Liver (tissue), 9 donors: ENCODE results near the gene LRRC45. TPM values are rescaled to one million over a fixed set of nuclear protein-coding genes. Genes with fewer than 3 reads are reported as not detected.

Experiments
- DNase-seq: peaks from one replicate; pipeline ENCODE4 v3.0.0-alpha.2; 2017; ENCODE audit warnings: low spot score
- H3K27ac ChIP-seq, 2 donors: one replicate each; pipeline ENCODE4 v1.7.0; 2013; ENCODE audit warnings: inconsistent platforms in 2 of 2, low read length in 2 of 2, control low read depth in 1 of 2, low read depth in 1 of 2, mild to moderate bottlenecking in 1 of 2
- H3K27me3 ChIP-seq, 4 donors: one replicate each; pipeline versions ENCODE4 v1.6.1 to v1.7.0; 2013; ENCODE audit warnings: low read length in 3 of 4, inconsistent platforms in 1 of 4, mild to moderate bottlenecking in 1 of 4, moderate library complexity in 1 of 4; ENCODE audit not compliant: control insufficient read depth in 4 of 4, insufficient read depth in 4 of 4
- H3K36me3 ChIP-seq, 4 donors: one replicate each; pipeline versions ENCODE4 v1.6.1 to v1.7.0; 2013; ENCODE audit warnings: low read length in 3 of 4, mild to moderate bottlenecking in 3 of 4, low read depth in 1 of 4, moderate library complexity in 1 of 4; ENCODE audit not compliant: control insufficient read depth in 4 of 4, insufficient read depth in 3 of 4
- H3K4me1 ChIP-seq, 4 donors: one replicate each; pipeline versions ENCODE4 v1.6.1 to v1.7.0; 2013; ENCODE audit warnings: low read length in 3 of 4, mild to moderate bottlenecking in 3 of 4, moderate library complexity in 1 of 4; ENCODE audit not compliant: control insufficient read depth in 4 of 4, insufficient read depth in 4 of 4
- H3K4me3 ChIP-seq, 3 donors: one replicate each; pipeline versions ENCODE4 v1.6.1 to v1.7.0; 2013; ENCODE audit warnings: low read length in 3 of 3, control low read depth in 1 of 3, low read depth in 1 of 3, mild to moderate bottlenecking in 1 of 3
- H3K9ac ChIP-seq, 2 donors: one replicate each; pipeline ENCODE4 v1.7.0; 2013; ENCODE audit warnings: low read length in 2 of 2, mild to moderate bottlenecking in 2 of 2, moderate library complexity in 2 of 2, control low read depth in 1 of 2, low read depth in 1 of 2
- H3K9me3 ChIP-seq, 4 donors: one replicate each; pipeline versions ENCODE4 v1.6.1 to v1.7.0; 2013; ENCODE audit warnings: low read length in 3 of 4; ENCODE audit not compliant: control insufficient read depth in 4 of 4
- EGR1 ChIP-seq, 2 donors: IDR thresholded peaks; 2 replicates each; pipeline ENCODE4 v1.6.1; 2016 to 2018; ENCODE audit warnings: antibody characterized with exemption in 2 of 2, low read depth in 2 of 2
- FOXA1 ChIP-seq: IDR thresholded peaks from 2 replicates; pipeline ENCODE4 v1.6.1; 2016; ENCODE audit warnings: antibody characterized with exemption
- FOXA2 ChIP-seq: IDR thresholded peaks from 2 replicates; pipeline ENCODE4 v1.6.1; 2016; ENCODE audit warnings: antibody characterized with exemption
- GABPA ChIP-seq, 2 donors: IDR thresholded peaks in 1 of 2; conservative IDR thresholded peaks in 1 of 2; 2 replicates each; pipeline ENCODE4 v1.6.1; 2016; ENCODE audit warnings: antibody characterized with exemption in 2 of 2, mild to moderate bottlenecking in 1 of 2, moderate library complexity in 1 of 2
- HNF4A ChIP-seq, 2 donors: conservative IDR thresholded peaks; 2 replicates each; pipeline ENCODE4 v1.6.1; 2016; ENCODE audit warnings: antibody characterized with exemption in 2 of 2, mild to moderate bottlenecking in 2 of 2
- HNF4G ChIP-seq: IDR thresholded peaks from 2 replicates; pipeline ENCODE4 v1.6.1; 2016; ENCODE audit warnings: antibody characterized with exemption
- JUND ChIP-seq, 2 donors: IDR thresholded peaks; 2 replicates each; pipeline ENCODE4 v1.6.1; 2016; ENCODE audit warnings: antibody characterized with exemption in 2 of 2
- NR2F2 ChIP-seq: IDR thresholded peaks from 2 replicates; pipeline ENCODE4 v1.6.1; 2016; ENCODE audit warnings: antibody characterized with exemption
- RAD21 ChIP-seq, 2 donors: IDR thresholded peaks; 2 replicates each; pipeline ENCODE4 v1.6.1; 2016; ENCODE audit warnings: antibody characterized with exemption in 2 of 2, mild to moderate bottlenecking in 2 of 2
- RXRA ChIP-seq, 2 donors: IDR thresholded peaks; 2 replicates each; pipeline ENCODE4 v1.6.1; 2017 to 2018; ENCODE audit warnings: antibody characterized with exemption in 2 of 2, mild to moderate bottlenecking in 1 of 2
- SP1 ChIP-seq: IDR thresholded peaks from 2 replicates; pipeline ENCODE4 v1.6.1; 2018; ENCODE audit warnings: antibody characterized with exemption, mild to moderate bottlenecking
- TAF1 ChIP-seq: conservative IDR thresholded peaks from 2 replicates; pipeline ENCODE4 v1.6.1; 2016; ENCODE audit warnings: antibody characterized with exemption, mild to moderate bottlenecking
- YY1 ChIP-seq: IDR thresholded peaks from 2 replicates; pipeline ENCODE4 v1.6.1; 2016; ENCODE audit warnings: antibody characterized with exemption, mild to moderate bottlenecking
- WGBS: extraction: QIAGEN DNeasy Blood & Tissue Kit; methylation state at CpG from one replicate; pipeline ENCODE4 v1.1.7; 2013; 5-methylcytosine and 5-hydroxymethylcytosine counted together
- polyA plus RNA-seq, 2 donors: library from polyadenylated mRNA; stranded (reverse) in 1 of 2; unstranded in 1 of 2; fragments of 200-250 nt in 1 of 2; fragments of >200 nt in 1 of 2; fragmentation: Nextera tagmentation in 1 of 2; extraction: Ambion mirVana in 1 of 2; gene quantifications; one replicate each; pipeline versions ENCODE4 v1.2.1 to v1.2.3, GENCODE V29; 2013 to 2015
- total RNA-seq, 2 donors: library from RNA; depleted of rRNA; stranded (reverse); fragments of >200 nt; gene quantifications; one replicate each; pipeline ENCODE4 v1.2.3, GENCODE V29; 2014
- TF ChIP-seq, protein P1 (sequence below): fragments of 150-350 bp; IDR thresholded peaks from 2 replicates; pipeline ENCODE4 v1.5.1; 2017; ENCODE audit warnings: improper control_type of control experiment, low read depth, low read length; ENCODE audit not compliant: missing input control
- TF ChIP-seq, protein P2 (sequence below): IDR thresholded peaks from 2 replicates; pipeline ENCODE4 v1.6.1; 2016; ENCODE audit warnings: antibody characterized with exemption
- TF ChIP-seq, protein P3 (sequence below): IDR thresholded peaks from 2 replicates; pipeline ENCODE4 v1.6.1; 2016; ENCODE audit warnings: antibody characterized with exemption
- TF ChIP-seq, protein P4 (sequence below): IDR thresholded peaks from 2 replicates; pipeline ENCODE4 v1.6.1; 2016; ENCODE audit warnings: antibody characterized with exemption
- TF ChIP-seq, protein P5 (sequence below): IDR thresholded peaks from 2 replicates; pipeline ENCODE4 v1.6.1; 2016; ENCODE audit warnings: antibody characterized with exemption, mild to moderate bottlenecking
- donor health status: healthy.
- donor health status: healthy.
- donor health status: healthy.
- donor health status: healthy.
- donor health status: healthy.

The LRRC45 gene
- total and polyA plus RNA-seq, 4 donors, result 4.0 to 14.1 (median 7.0) TPM

DNA sequence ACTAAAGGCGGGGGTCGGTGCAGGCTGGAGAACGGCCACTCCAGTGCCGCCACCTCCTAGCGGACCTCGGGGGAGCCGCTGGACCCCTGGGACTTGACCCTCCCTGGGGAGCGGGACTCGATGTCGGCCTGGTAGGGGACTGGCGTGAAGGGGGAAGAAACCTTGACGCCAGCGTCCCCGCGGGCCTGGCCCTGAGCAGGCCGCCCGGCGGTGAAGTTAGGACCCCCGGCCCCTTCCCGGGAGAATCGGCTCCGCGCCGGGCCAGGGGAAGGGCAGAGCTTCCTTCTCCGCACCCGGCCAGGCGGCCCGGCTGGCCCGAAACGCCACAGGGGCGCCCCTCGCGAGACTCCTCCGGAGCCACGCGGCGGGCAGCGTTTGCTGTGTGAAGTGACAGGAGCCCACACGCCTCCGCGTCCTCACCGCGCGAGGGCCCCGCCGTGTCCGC, 42.1 kb downstream of the LRRC45 start:
- DNase-seq, result no peak
- H3K27me3 ChIP-seq, result no peaks in the 10 kb centered on the region
- H3K9ac ChIP-seq, result peak overlapping the region; percentile 71 to 72
- under 1% methylated on average over 47 of the region's 47 CpGs for WGBS
- peak overlapping the region; percentile 61 to 96 (median 95) for H3K4me3 ChIP-seq
- TF ChIP-seq, protein P1, sequence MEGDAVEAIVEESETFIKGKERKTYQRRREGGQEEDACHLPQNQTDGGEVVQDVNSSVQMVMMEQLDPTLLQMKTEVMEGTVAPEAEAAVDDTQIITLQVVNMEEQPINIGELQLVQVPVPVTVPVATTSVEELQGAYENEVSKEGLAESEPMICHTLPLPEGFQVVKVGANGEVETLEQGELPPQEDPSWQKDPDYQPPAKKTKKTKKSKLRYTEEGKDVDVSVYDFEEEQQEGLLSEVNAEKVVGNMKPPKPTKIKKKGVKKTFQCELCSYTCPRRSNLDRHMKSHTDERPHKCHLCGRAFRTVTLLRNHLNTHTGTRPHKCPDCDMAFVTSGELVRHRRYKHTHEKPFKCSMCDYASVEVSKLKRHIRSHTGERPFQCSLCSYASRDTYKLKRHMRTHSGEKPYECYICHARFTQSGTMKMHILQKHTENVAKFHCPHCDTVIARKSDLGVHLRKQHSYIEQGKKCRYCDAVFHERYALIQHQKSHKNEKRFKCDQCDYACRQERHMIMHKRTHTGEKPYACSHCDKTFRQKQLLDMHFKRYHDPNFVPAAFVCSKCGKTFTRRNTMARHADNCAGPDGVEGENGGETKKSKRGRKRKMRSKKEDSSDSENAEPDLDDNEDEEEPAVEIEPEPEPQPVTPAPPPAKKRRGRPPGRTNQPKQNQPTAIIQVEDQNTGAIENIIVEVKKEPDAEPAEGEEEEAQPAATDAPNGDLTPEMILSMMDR, result no peak
- TF ChIP-seq EGR1 (IDR thresholded peaks at IDR 0.05; ENCODE audit: low read depth in 2 of 2) (no peak), FOXA1 (no peak), HNF4A (conservative IDR thresholded peaks at IDR 0.05) (no peak)
- TF ChIP-seq, protein P2, sequence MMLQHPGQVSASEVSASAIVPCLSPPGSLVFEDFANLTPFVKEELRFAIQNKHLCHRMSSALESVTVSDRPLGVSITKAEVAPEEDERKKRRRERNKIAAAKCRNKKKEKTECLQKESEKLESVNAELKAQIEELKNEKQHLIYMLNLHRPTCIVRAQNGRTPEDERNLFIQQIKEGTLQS, result no peak
- TF ChIP-seq, protein P3, sequence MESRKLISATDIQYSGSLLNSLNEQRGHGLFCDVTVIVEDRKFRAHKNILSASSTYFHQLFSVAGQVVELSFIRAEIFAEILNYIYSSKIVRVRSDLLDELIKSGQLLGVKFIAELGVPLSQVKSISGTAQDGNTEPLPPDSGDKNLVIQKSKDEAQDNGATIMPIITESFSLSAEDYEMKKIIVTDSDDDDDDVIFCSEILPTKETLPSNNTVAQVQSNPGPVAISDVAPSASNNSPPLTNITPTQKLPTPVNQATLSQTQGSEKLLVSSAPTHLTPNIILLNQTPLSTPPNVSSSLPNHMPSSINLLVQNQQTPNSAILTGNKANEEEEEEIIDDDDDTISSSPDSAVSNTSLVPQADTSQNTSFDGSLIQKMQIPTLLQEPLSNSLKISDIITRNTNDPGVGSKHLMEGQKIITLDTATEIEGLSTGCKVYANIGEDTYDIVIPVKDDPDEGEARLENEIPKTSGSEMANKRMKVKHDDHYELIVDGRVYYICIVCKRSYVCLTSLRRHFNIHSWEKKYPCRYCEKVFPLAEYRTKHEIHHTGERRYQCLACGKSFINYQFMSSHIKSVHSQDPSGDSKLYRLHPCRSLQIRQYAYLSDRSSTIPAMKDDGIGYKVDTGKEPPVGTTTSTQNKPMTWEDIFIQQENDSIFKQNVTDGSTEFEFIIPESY, result no peak
- no peaks in the 10 kb centered on the region for H3K9me3 ChIP-seq
- peaks cover 8 to 32% (median 24%) of the 10 kb centered on the region in 4 donors for H3K4me1 ChIP-seq
- H3K27ac ChIP-seq, result peak overlapping the region; percentile 60 to 81
- H3K36me3 ChIP-seq, result peaks cover 2 to 28% (median 11%) of the 10 kb centered on the region in 4 donors

DNA sequence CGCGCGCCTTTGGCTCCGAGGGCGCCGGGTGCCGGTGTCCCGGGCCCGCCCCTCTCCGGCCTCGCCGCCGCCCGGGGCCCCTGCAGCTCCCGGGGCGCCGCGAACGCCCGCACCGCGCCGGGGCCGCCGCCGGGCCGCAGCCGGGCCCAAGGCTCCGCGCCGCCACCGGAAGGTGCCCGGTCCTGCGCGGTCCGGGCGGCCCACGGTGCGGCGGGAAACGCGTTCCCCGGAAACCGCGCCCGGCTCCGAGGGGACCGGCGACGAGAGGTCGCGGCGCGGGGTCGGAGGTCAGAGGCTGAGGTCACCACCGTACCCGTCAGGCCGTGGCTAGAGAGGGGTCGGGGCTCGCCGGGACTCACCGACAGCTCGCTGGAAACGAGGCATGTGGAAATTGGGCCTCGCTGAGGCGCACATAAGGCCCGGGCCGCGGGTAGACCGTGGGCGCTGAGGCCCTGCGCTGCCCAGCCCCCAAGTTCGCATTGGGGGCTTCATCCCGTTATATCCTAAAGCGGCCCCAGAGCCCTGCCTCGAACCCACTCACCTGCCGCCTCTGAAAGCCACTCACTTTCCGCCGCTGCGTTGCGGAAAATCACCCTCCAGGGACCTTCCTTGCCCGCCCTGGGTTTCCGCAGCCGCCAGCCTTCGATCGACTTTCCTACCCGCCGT, 42.7 kb downstream of the LRRC45 start, which contains the start of gene DUS1L:
Gene DUS1L, minus strand, starts transcription at position 167 of the 666 bp plus-strand sequence. CDS start 745 bp downstream, outside the sequence.
- peak within 1 kb of the TSS; percentile 61 to 96 (median 95) for H3K4me3 ChIP-seq
- TF ChIP-seq NR2F2 (peak; percentile 96), SP1 (peak; percentile 28), GABPA (IDR thresholded peaks at IDR 0.05 in 1 of 2, conservative IDR thresholded peaks at IDR 0.05 in 1 of 2) (peak; percentile 76 to 90), RAD21 (IDR thresholded peaks at IDR 0.05) (no peak), YY1 (no peak), FOXA2 (no peak), HNF4A (conservative IDR thresholded peaks at IDR 0.05) (peak in 1 of 2 donors; percentile 16), FOXA1 (no peak), HNF4G (no peak), RXRA (IDR thresholded peaks at IDR 0.05) (peak in 1 of 2 donors; percentile 22), EGR1 (IDR thresholded peaks at IDR 0.05; ENCODE audit: low read depth in 2 of 2) (no peak), TAF1 (no peak), JUND (IDR thresholded peaks at IDR 0.05) (no peak)
- TF ChIP-seq, protein P4, sequence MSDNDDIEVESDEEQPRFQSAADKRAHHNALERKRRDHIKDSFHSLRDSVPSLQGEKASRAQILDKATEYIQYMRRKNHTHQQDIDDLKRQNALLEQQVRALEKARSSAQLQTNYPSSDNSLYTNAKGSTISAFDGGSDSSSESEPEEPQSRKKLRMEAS, result no peak
- TF ChIP-seq, protein P5, sequence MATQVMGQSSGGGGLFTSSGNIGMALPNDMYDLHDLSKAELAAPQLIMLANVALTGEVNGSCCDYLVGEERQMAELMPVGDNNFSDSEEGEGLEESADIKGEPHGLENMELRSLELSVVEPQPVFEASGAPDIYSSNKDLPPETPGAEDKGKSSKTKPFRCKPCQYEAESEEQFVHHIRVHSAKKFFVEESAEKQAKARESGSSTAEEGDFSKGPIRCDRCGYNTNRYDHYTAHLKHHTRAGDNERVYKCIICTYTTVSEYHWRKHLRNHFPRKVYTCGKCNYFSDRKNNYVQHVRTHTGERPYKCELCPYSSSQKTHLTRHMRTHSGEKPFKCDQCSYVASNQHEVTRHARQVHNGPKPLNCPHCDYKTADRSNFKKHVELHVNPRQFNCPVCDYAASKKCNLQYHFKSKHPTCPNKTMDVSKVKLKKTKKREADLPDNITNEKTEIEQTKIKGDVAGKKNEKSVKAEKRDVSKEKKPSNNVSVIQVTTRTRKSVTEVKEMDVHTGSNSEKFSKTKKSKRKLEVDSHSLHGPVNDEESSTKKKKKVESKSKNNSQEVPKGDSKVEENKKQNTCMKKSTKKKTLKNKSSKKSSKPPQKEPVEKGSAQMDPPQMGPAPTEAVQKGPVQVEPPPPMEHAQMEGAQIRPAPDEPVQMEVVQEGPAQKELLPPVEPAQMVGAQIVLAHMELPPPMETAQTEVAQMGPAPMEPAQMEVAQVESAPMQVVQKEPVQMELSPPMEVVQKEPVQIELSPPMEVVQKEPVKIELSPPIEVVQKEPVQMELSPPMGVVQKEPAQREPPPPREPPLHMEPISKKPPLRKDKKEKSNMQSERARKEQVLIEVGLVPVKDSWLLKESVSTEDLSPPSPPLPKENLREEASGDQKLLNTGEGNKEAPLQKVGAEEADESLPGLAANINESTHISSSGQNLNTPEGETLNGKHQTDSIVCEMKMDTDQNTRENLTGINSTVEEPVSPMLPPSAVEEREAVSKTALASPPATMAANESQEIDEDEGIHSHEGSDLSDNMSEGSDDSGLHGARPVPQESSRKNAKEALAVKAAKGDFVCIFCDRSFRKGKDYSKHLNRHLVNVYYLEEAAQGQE, result no peak
- TF ChIP-seq, protein P3, result no peak
- TF ChIP-seq, protein P2, result no peak
- TF ChIP-seq, protein P1, result no peak
- H3K36me3 ChIP-seq, result peaks cover 2 to 23% (median 6%) of the 10 kb centered on the region in 4 donors
- no peaks in the 10 kb centered on the region for H3K27me3 ChIP-seq
- peak within 1 kb of the TSS; percentile 71 to 72 for H3K9ac ChIP-seq
- peak within 1 kb of the TSS; percentile 75 to 81 for H3K27ac ChIP-seq
- 15% methylated on average over 88 of the region's 88 CpGs for WGBS
- no peaks in the 10 kb centered on the region for H3K9me3 ChIP-seq
- peak; percentile 83 for DNase-seq
- peaks cover 8 to 32% (median 24%) of the 10 kb centered on the region in 4 donors for H3K4me1 ChIP-seq
